ENCODE measurements around the gene HSPBP1.
"Not testable (repeated sequence)": the region's sequence is repeated elsewhere in the genome, so short reads cannot be mapped to it uniquely, and the experiment has no call there.

Gene HSPBP1, protein sequence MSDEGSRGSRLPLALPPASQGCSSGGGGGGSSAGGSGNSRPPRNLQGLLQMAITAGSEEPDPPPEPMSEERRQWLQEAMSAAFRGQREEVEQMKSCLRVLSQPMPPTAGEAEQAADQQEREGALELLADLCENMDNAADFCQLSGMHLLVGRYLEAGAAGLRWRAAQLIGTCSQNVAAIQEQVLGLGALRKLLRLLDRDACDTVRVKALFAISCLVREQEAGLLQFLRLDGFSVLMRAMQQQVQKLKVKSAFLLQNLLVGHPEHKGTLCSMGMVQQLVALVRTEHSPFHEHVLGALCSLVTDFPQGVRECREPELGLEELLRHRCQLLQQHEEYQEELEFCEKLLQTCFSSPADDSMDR

DNA sequence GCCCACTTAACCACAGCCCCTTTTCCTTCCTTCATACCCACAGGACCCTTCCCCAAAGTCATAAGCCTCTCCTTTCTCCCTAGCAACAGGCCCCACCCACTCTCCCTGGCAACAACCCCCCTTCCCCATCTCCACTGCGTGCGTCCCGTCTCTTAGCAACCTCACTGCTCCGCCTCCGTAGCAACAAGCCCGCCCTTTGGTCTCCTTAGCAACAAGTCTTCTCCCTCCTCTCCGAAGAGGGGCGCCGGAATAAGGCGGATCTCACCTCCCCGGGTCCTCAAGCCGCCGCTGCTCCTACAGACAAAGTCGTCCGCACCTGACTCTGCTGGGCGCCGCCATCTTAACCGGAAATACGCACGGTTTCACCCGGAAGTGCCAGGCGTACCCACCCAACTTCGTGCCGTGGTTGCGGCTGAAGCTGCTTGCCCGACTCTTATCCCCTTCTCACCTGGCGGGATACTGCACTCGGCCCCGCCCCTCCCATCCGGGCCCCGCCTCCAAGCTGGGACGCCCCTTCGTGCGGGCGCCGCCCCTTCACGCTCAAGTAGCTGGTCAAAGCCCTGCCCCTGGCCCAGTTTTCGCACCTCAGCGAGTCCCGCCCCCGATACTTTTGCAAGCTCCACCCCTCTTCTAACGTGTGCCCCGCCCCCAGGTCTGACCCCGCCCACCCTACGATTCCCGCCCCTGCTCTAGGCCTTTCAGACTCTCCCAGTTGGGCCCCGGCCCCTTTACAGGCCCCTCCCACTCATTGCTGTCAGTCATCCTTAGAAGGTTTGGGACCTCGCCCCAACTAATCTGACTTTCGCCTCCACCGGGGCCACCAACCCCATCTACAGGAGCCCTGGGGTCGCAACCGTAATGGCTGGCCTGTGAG is at the start of gene HSPBP1:
Gene HSPBP1, minus strand, starts transcription at position 341 of the 874 bp plus-strand sequence. CDS start 502 bp downstream, outside the sequence.
- DNase-seq (ENCODE audit: low read depth): peak; percentile 85

DNA sequence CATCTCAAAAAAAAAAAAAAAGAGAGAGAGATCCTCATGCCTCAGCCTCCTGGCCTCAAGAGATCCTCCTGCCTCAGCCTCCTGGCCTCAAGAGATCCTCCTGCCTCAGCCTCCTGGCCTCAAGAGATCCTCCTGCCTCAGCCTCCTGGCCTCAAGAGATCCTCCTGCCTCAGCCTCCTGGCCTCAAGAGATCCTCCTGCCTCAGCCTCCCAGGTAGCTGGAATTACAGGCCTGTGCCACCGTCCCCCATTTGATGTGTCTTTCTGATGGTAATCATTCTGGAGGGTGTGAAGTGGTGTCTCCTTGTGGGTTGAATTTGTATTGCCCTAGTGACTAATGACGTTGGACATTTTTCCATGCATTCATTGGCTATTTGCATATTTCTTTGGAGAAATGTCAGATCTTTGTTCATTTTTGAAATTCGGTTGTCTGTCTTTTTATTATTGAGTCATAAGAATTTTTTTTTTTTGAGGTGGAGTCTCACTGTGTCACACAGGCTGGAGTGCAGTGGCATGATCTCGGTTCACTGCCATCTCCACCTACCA is 48.9 kb upstream of the HSPBP1 start:
- DNase-seq (ENCODE audit: low read depth): not testable (repeated sequence)

DNA sequence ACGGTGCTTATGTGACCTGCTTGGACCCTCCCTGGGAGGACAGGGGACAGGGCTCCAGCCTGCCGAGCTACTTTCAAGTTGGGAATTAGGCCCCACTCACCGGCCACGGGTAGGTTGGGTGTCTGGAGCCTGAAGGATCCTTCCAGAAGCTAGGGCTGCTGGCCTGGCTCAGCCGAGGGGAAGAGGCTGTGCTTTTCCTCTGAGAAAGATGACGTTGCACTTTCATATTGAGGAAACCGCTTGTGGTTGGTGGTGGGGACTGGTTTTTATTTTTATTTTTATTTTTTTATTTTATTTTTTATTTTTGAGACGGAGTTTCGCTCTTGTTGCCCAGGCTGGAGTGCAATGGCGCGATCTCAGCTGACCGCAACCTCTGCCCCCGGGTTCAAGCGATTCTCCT is 45.3 kb upstream of the HSPBP1 start, which contains the start of gene TMEM150B:
Gene TMEM150B, minus strand, starts transcription at position 170 of the 400 bp plus-strand sequence. CDS start 4,305 bp downstream, outside the sequence.
- no peak for DNase-seq (ENCODE audit: low read depth)

GRCh38 chr19:55324662-55325061 is 44.8 kb upstream of the HSPBP1 start:
- no peak for DNase-seq (ENCODE audit: low read depth)

DNA sequence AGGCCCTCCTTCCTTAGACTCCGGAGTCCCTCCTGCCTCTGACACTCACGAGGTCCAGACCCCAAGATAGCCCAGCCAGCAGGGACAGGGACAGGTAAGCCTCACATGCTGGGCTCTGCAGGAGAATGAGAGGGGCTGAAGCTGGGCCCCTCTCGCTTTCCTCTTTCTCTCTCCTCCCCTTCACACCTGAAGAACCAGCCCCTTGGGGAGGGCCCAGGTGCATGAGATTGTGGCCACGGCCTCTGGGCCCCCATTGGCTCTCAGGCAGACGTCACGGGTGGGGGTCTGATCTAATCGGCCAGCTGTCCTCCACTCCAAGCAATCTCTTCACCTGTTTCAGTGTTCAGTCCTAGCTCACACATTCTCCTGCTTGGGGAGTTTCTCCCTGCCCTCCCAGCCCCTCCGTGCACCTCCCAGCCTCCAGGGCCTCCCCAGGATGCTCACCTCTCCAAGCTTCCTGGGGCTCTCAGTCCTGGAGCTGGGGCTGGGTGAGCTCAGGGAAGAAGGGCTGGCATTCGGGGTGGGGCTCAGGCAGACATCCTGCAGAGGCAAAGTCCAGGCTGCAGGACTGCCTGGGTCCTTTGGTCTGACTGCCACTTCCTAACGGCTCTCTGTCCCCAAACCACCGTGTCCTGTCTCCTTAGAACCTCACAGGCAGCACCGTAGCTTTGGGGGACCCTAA is 42.4 kb upstream of the HSPBP1 start:
- no peak for DNase-seq (ENCODE audit: low read depth)

DNA sequence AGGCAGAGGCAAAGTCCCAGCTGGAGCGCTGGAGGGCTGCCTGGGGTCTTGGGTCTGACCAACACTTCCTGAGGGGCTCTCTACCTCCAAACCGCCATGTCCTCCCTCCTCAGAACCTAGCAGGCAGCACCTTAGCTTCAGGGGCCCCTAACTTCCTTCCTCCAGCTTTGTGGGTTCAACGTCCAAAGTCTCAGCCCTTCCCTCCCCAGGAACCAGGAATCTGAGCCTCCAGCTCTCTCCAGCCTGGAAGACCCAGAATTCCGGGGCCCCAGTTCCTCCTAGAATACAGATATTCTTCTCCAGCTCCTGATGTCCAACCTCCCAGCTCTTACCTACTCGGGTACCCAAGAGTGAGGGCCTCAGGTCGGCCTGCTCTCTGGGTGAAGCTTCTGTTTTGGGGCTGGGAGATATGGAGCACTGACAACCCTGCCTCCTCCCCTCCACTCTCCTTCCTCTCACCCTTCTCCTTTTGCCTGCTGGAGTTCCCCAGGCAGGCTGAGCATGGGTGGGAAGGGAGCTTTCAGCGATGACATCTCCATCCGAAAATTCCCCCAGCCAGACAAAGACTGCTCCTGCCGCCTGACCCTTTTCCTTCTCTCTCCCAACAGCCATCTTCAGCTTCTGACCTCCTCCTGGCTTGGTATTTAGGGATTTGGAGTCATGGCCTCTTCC is 41.7 kb upstream of the HSPBP1 start:
- DNase-seq (ENCODE audit: low read depth): no peak

GRCh38 chr19:55320844-55321419 is 41.0 kb upstream of the HSPBP1 start:
- no peak for DNase-seq (ENCODE audit: low read depth)

DNA sequence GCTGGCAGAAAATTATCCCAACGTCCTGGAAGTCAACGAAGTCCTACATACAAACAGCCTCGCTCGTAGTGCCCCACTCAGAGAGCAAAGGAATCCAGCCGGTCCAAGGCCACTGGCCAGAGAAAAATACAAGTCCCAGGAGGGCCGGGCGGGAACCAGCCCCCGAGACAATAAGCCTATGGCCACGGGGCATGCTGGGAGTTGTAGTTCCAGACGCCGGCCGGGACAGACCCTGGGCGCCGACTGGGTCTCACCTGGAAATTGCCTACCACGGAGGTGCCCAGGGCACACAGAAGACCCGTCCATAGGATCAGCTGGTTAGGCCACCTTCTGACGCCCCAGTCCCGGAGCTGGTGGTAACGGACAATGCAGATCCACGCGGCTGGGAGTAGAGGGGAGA is 39.9 kb upstream of the HSPBP1 start:
- DNase-seq (ENCODE audit: low read depth): no peak

GRCh38 chr19:55316646-55317045 is 36.7 kb upstream of the HSPBP1 start:
- no peak for DNase-seq (ENCODE audit: low read depth)

- no peak for DNase-seq (ENCODE audit: low read depth)
Measured at GRCh38 chr19:55315956-55316525, 36.1 kb upstream of the HSPBP1 start.

GRCh38 chr19:55314396-55314795 is 34.5 kb upstream of the HSPBP1 start:
- no peak for DNase-seq (ENCODE audit: low read depth)

DNA sequence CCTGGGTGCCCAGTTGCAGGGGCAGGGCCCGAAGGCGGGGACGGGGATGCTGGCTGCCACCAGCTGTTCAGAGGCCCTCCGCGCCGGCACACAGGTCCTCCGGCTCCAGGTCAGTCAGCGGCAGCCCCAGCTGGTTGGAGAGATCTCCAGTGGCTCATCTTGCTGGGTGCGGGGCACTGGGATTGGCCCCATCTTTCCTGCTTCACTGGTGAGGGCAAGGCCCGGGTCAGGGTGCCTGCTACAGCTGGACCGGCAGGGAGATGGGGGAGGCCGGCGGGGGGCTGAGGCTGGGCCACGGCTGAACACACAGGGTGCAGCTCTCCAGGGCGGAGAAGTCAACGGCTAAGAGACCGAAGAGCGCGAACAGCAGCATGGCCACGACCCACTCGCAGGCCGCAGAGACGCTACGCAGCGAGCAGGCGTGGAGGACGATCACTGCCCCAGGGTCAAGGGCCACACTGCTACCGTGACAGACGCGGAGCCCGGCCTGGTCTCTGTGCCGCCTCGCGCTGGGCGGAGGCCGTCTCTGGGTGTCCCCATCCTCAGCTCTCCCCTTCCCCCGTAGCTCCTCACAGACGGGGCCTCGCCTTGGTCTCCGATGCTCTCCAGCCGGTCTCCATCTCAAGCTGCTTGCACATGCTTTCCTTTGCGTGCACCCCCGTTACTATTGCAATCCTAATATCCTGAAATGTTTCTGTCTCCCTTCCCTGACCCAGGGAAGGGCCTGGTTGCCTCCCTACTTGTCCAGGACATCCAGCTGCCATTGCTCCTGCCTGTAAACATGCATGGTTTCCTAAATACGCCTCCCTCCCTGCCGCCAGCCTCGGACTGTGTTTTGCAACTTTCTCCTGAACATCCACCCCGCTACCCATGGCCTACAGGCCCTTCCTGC is 33.0 kb upstream of the HSPBP1 start:
- DNase-seq (ENCODE audit: low read depth): no peak

- DNase-seq (ENCODE audit: low read depth): no peak
Measured at GRCh38 chr19:55311797-55312196, 31.9 kb upstream of the HSPBP1 start.

DNA sequence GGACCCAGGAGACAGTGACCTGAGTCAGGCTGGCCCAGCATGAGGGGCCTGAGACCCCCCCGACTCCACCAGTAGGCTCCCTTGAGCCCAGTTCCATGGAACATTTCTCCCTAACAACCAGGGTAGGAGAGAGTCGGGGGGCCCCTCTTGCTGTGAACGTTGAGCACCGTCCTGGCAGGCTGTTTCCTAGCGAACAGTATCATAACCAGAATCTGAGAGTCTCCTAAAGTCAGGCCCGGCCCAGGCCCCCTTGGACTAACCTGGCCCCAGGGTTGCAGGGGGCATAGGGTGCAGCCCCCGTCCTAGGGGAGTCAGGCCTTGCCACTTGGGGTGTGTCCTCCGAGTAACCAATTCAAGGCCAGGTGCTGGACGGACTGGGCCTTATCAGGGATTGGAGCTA is 31.5 kb upstream of the HSPBP1 start:
- DNase-seq (ENCODE audit: low read depth): no peak

GRCh38 chr19:55310498-55310897 is 30.6 kb upstream of the HSPBP1 start:
- no peak for DNase-seq (ENCODE audit: low read depth)

DNA sequence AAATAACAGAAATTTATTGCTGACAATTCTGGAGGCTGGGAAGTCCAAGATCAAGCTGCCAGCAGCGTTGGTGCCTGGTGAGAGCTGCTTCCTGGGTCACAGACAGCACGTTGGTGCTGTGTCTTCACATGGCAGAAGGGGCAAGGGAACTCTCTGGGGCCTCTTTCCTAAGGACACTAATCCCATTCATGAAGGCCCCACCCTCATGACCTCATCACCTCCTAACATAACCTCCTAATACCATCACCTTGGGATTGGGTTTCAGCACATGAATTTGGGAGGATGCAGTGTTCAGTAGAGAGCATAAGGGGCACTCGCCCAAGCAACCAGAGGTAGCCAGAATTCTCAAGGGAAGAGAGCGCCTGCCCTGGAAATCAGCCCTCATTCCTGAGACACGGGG is 29.5 kb upstream of the HSPBP1 start:
- DNase-seq (ENCODE audit: low read depth): no peak

- DNase-seq (ENCODE audit: low read depth): no peak
Measured at GRCh38 chr19:55308281-55308680, 28.4 kb upstream of the HSPBP1 start.

DNA sequence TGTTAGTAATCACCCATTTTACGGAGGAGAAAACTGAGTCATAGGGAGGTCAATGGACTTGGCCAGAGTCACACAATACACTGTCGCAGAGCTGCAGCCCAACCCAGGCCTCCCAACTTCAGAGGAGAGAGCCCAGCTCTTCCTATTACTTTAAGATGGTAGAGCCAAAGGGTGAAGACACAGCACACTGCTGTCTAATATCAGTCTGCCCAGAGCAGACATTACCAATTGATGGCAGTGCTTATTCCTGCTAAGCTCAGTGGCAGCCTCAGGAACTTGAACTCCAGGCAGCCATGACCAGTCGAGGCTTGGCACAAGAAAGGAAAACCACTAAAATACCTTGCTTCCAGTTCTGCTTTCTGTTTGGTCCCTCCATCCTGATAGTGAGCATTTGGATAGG is 26.8 kb upstream of the HSPBP1 start:
- no peak for DNase-seq (ENCODE audit: low read depth)

- no peak for DNase-seq (ENCODE audit: low read depth)
Measured at GRCh38 chr19:55305983-55306562, 26.2 kb upstream of the HSPBP1 start.

Data from activated T-cell treated with anti-CD3 and anti-CD28 coated beads for 1 hour (primary cell).